Measurements from ENCODE around the gene PLS3.

Gene PLS3

GRCh38 chrX:115571712-115572111 is 10.7 kb downstream of the PLS3 start:
- no peak for DNase-seq (ENCODE audit: low read depth)

- DNase-seq (ENCODE audit: low read depth), result no peak
These were observed 12.2 kb downstream of the PLS3 start for GRCh38 chrX:115573185-115573584.

GRCh38 chrX:115576676-115577075 is 15.7 kb downstream of the PLS3 start:
- DNase-seq (ENCODE audit: low read depth), result no peak

- DNase-seq (ENCODE audit: low read depth), result no peak
These were observed 18.4 kb downstream of the PLS3 start for GRCh38 chrX:115579327-115579726.

- DNase-seq (ENCODE audit: low read depth), result no peak
These were observed 18.9 kb downstream of the PLS3 start for GRCh38 chrX:115579786-115580294.

- DNase-seq (ENCODE audit: low read depth), result no peak
These were observed 21.0 kb downstream of the PLS3 start for GRCh38 chrX:115581759-115582615.

GRCh38 chrX:115582616-115583495 is 21.9 kb downstream of the PLS3 start:
- DNase-seq (ENCODE audit: low read depth), result no peak

- no peak for DNase-seq (ENCODE audit: low read depth)
These were observed 22.6 kb downstream of the PLS3 start for GRCh38 chrX:115583496-115584004.

- DNase-seq (ENCODE audit: low read depth), result no peak
These were observed 23.7 kb downstream of the PLS3 start for GRCh38 chrX:115584696-115585095.

GRCh38 chrX:115588179-115588578 is 27.2 kb downstream of the PLS3 start:
- no peak for DNase-seq (ENCODE audit: low read depth)

GRCh38 chrX:115589419-115589818 is 28.4 kb downstream of the PLS3 start:
- no peak for DNase-seq (ENCODE audit: low read depth)

GRCh38 chrX:115591420-115591819 is 30.4 kb downstream of the PLS3 start:
- DNase-seq (ENCODE audit: low read depth), result no peak

- DNase-seq (ENCODE audit: low read depth), result no peak
These were observed 31.2 kb downstream of the PLS3 start for GRCh38 chrX:115591856-115592842.

GRCh38 chrX:115592997-115593734 is 32.2 kb downstream of the PLS3 start:
- DNase-seq (ENCODE audit: low read depth), result no peak

- no peak for DNase-seq (ENCODE audit: low read depth)
These were observed 34.1 kb downstream of the PLS3 start for GRCh38 chrX:115595049-115595448.

GRCh38 chrX:115598556-115598955 is 37.6 kb downstream of the PLS3 start:
- no peak for DNase-seq (ENCODE audit: low read depth)

- DNase-seq (ENCODE audit: low read depth), result no peak
These were observed 41.3 kb downstream of the PLS3 start for GRCh38 chrX:115602308-115602707.

GRCh38 chrX:115602729-115603389 is 41.9 kb downstream of the PLS3 start:
- DNase-seq (ENCODE audit: low read depth), result no peak

GRCh38 chrX:115603534-115604074 is 42.6 kb downstream of the PLS3 start:
- no peak for DNase-seq (ENCODE audit: low read depth)

- no peak for DNase-seq (ENCODE audit: low read depth)
These were observed 45.9 kb downstream of the PLS3 start for GRCh38 chrX:115606861-115607260.
